Naive thymus-derived CD4-positive, alpha-beta T cell (primary cell): ENCODE data around the gene DUSP14. TPM values are rescaled to one million over a fixed set of nuclear protein-coding genes. Genes with fewer than 3 reads are reported as not detected.
"Not testable (repeated sequence)": the region's sequence is repeated elsewhere in the genome, so short reads cannot be mapped to it uniquely, and the experiment has no call there.

Experiments used
- ATAC-seq: fragments of 150-1000 bp; cut with Tn5 transposase; 2 replicates; pipeline ENCODE4 v1.10.0; 2021; ENCODE audit warnings: mild to moderate bottlenecking, moderate library complexity
- CTCF ChIA-PET: fragments of 350-600 bp; sonication (Branson Sonifier 250); formaldehyde crosslinking; loops from one replicate; lab custom pipeline; 2021; ENCODE audit warnings: antibody characterized with exemption; lab: Charles Lee
- POLR2A ChIA-PET: fragments of 350-600 bp; sonication (Branson Sonifier 250); formaldehyde crosslinking; loops from one replicate; lab custom pipeline; 2021; ENCODE audit warnings: antibody characterized with exemption, inconsistent platforms; lab: Charles Lee
- DNase-seq, 9 donors: peaks; one replicate each; pipeline versions ENCODE4 v3.0.0 to v3.0.0-alpha.2; 2020 to 2022; ENCODE audit warnings: mixed read lengths in 1 of 9
- H3K27ac ChIP-seq: one replicate; pipeline ENCODE4 v1.7.0; 2013; ENCODE audit warnings: mild to moderate bottlenecking, low read depth, low read length, moderate library complexity
- H3K27me3 ChIP-seq, 2 donors: one replicate each; pipeline ENCODE4 v1.7.0; 2013; ENCODE audit warnings: low read length in 2 of 2, mild to moderate bottlenecking in 2 of 2, moderate library complexity in 2 of 2; ENCODE audit not compliant: control insufficient read depth in 2 of 2, insufficient read depth in 2 of 2
- H3K36me3 ChIP-seq, 3 experiments: 1 replicate in 2 of 3; 2 replicates in 1 of 3; pipeline ENCODE4 v1.7.0; 2013; ENCODE audit warnings: low read length in 3 of 3, mild to moderate bottlenecking in 3 of 3, moderate library complexity in 1 of 3; ENCODE audit not compliant: insufficient read depth in 3 of 3, control insufficient read depth in 2 of 3
- H3K4me1 ChIP-seq, 2 donors: one replicate each; pipeline ENCODE4 v1.7.0; 2013; ENCODE audit warnings: low read length in 2 of 2, mild to moderate bottlenecking in 2 of 2, moderate library complexity in 1 of 2; ENCODE audit not compliant: control insufficient read depth in 2 of 2, insufficient read depth in 2 of 2
- H3K4me3 ChIP-seq: 2 replicates; pipeline ENCODE4 v1.7.0; 2013; ENCODE audit warnings: mild to moderate bottlenecking, low read length
- H3K9me3 ChIP-seq, 3 experiments: 1 replicate in 2 of 3; 2 replicates in 1 of 3; pipeline ENCODE4 v1.7.0; 2013; ENCODE audit warnings: low read length in 3 of 3; ENCODE audit not compliant: control insufficient read depth in 2 of 3
- H3K27ac Mint-ChIP-seq, 9 donors: one replicate each; pipeline ENCODE4 v1.8.0; 2020 to 2022; ENCODE audit warnings: mixed read lengths in 9 of 9, mild to moderate bottlenecking in 8 of 9, moderate library complexity in 5 of 9, inconsistent platforms in 2 of 9
- H3K27me3 Mint-ChIP-seq, 5 donors: one replicate each; pipeline ENCODE4 v1.8.0; 2021 to 2022; ENCODE audit warnings: mixed read lengths in 5 of 5, mild to moderate bottlenecking in 1 of 5
- H3K36me3 Mint-ChIP-seq, 5 donors: one replicate each; pipeline ENCODE4 v1.8.0; 2020 to 2022; ENCODE audit warnings: mixed read lengths in 5 of 5, mild to moderate bottlenecking in 3 of 5, inconsistent platforms in 1 of 5
- H3K4me1 Mint-ChIP-seq, 7 donors: one replicate each; pipeline ENCODE4 v1.8.0; 2020 to 2022; ENCODE audit warnings: mixed read lengths in 7 of 7, mild to moderate bottlenecking in 3 of 7, inconsistent platforms in 1 of 7
- H3K4me3 Mint-ChIP-seq, 10 donors: one replicate each; pipeline ENCODE4 v1.8.0; 2020 to 2022; ENCODE audit warnings: mild to moderate bottlenecking in 10 of 10, mixed read lengths in 10 of 10, moderate library complexity in 6 of 10, inconsistent platforms in 2 of 10
- H3K9me3 Mint-ChIP-seq, 11 donors: one replicate each; pipeline ENCODE4 v1.8.0; 2020 to 2022; ENCODE audit warnings: mixed read lengths in 11 of 11, mild to moderate bottlenecking in 4 of 11, inconsistent platforms in 1 of 11, moderate library complexity in 1 of 11
- intact Hi-C, 2 donors: fragments of 100-400 bp; cut with micrococcal nuclease; formaldehyde crosslinking; loops; one replicate each; pipeline ENCODE4 v1.15.1; 2023
- polyA plus RNA-seq, 2 donors: library from polyadenylated mRNA; unstranded; fragments of 300-500 nt; fragmentation: Illumina TruSeq; gene quantifications; one replicate each; pipeline ENCODE4 v1.2.3, GENCODE V29; 2021
- total RNA-seq, 6 experiments: library from RNA in 5 of 6; stranded (reverse) in 5 of 6; gene quantifications; 1 replicate in 5 of 6; 2 replicates in 1 of 6; pipeline ENCODE4 v1.2.3 and lab custom pipeline; 2021 to 2026

Gene DUSP14, protein sequence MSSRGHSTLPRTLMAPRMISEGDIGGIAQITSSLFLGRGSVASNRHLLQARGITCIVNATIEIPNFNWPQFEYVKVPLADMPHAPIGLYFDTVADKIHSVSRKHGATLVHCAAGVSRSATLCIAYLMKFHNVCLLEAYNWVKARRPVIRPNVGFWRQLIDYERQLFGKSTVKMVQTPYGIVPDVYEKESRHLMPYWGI
- 10 to 100 TPM in 1 of 5 experiments, 1 to 10 TPM in 4; 4.3 to 11.7 (median 8.7) TPM for total RNA-seq
- 10 to 100 TPM; 13.0 to 13.1 TPM for polyA plus RNA-seq
- 6.9 reads per million, percentile 29 among the genes with 10 or more reads in this experiment for total RNA-seq (lab: John Stamatoyannopoulos, UW)

DNA sequence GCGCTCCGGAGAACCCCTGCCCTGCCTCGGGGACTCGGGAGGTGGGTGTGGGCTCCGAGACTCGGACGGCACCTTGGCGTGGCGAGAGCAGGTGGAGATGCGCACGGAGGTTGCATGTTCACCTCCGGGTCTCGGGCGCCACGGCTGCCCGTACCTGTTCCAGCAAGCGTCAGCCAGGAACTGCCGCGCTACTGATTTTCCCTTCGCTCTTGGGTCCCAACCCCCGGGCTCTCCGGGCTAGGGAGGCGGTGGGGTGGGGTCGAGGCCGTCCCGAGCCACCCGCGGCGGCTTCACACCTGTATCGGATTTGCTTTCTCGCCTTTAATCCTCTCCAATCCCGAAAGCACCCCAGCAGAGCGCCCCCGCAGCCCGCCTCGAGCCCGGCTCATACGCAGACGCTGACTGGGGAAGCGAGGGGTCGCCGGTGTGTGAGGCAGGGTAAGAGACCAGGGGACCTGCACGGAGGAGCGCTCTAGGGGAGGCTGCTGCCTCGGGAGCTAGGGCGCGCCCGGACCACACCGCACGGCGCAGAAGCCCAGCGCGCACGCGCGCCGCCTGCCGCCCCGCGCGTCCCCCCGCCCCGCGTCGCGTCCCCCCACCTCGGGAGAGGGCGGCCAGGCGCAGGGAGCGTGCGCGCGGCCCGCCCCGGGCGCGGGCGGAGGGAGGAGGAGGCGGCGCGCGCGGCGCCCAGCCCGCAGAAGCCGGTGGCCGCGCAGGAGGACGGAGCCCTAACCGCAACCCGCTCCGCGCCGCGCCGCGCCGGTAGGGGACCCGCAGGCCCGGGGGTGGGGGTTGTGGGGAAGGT is at the start of gene DUSP14:
Gene DUSP14 (plus strand): TSS at position 695 of the 805 bp plus-strand sequence. CDS start 22,382 bp downstream, outside the sequence.
- H3K36me3 ChIP-seq, result no peaks in the 10 kb centered on the region
- Mint-ChIP-seq H3K4me3 (peak within 1 kb of the TSS; percentile 91 to 98 (median 95)), H3K27me3 (peaks cover 0 to 3% (median 0%) of the 10 kb centered on the region in 5 donors), H3K27ac (peak within 1 kb of the TSS; percentile 81 to 95 (median 88)), H3K36me3 (no peaks in the 10 kb centered on the region), H3K4me1 (peaks cover 20 to 39% (median 27%) of the 10 kb centered on the region in 7 donors), H3K9me3 (peaks cover 0 to 2% (median 0%) of the 10 kb centered on the region in 11 donors)
- H3K4me3 ChIP-seq, result peak within 1 kb of the TSS; percentile 67
- H3K4me1 ChIP-seq, result peaks cover 19 to 20% of the 10 kb centered on the region in 2 donors
- ATAC-seq, result peak; percentile 88
- no peaks in the 10 kb centered on the region for H3K9me3 ChIP-seq
- H3K27me3 ChIP-seq, result no peaks in the 10 kb centered on the region
- peak; percentile 72 to 86 (median 84) for DNase-seq
- ChIA-PET POLR2A (interaction anchor here (0.6 kb wide), 2 partner anchors 27 to 31 kb away, joined by 3 read pairs; no protein-coding TSS in a partner anchor), CTCF (interaction anchor here (0.5 kb wide), 1 partner anchor 116 kb away, joined by 3 read pairs; no protein-coding TSS in a partner anchor)
- peak within 1 kb of the TSS; percentile 79 for H3K27ac ChIP-seq
- intact Hi-C loops, result loop anchor here (1.0 to 5.0 kb wide), 7 partner anchors 17 to 767 kb away; partner anchors contain the start of genes SYNRG (in 2 of the 2), ACACA (in 1 of the 2) and TADA2A (in 1 of the 2)

- Mint-ChIP-seq H3K9me3 (no peaks in the 10 kb centered on the region), H3K27ac (peak overlapping the region in 1 of 9 donors; percentile 0), H3K4me1 (peaks cover 0 to 16% (median 0%) of the 10 kb centered on the region in 7 donors), H3K36me3 (peaks cover 0 to 47% (median 28%) of the 10 kb centered on the region in 5 donors), H3K27me3 (no peaks in the 10 kb centered on the region), H3K4me3 (no peak overlapping the region)
- H3K27ac ChIP-seq, result no peak overlapping the region
- CTCF ChIA-PET, result interaction anchor here (0.7 kb wide), 1 partner anchor 154 kb away, joined by 3 read pairs; no protein-coding TSS in a partner anchor
- H3K27me3 ChIP-seq, result no peaks in the 10 kb centered on the region
- H3K36me3 ChIP-seq, result peaks cover 10 to 55% (median 12%) of the 10 kb centered on the region in 3 experiments
- intact Hi-C loops, result no loop called here
- DNase-seq, result no peak
- ATAC-seq, result no peak
- H3K4me1 ChIP-seq, result no peaks in the 10 kb centered on the region
- H3K9me3 ChIP-seq, result no peaks in the 10 kb centered on the region
- POLR2A ChIA-PET, result no interaction called here
- H3K4me3 ChIP-seq, result no peak overlapping the region
These were observed 49.3 kb upstream of the DUSP14 start for GRCh38 chr17:37440424-37440823.

DNA sequence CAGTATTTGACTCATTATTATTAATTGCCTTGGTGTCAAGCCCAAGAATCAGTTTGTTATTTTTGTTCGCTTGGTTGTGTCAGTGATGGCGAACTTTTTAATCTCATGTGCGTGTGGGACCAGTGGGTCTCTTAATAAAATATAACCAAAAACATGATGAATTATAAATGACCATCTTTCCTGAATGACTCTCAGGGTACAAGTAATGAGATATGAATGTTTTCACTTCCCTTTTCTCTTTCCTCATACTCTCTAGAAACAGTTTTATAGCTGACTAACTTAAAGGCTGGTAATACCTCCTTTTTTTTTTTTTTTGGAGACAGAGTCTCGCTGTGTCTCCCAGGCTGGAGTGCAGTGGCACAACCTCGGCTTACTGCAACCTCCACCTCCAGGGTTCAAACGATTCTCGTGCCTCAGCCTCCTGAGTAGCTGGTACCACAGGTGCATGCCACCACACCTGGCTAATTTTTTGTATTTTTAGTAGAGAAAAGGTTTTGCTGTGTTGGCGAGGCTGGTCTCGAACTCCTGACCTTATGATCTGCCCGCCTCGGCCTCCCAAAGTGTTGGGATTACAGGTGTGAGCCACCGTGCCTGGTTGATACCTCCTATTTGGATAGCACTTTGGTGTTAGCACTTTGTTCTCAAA is 48.2 kb upstream of the DUSP14 start:
- ATAC-seq, DNase-seq, H3K9me3 ChIP-seq, H3K27ac Mint-ChIP-seq, CTCF ChIA-PET, POLR2A ChIA-PET, H3K27me3 ChIP-seq, H3K4me3 Mint-ChIP-seq, H3K4me3 ChIP-seq, H3K27me3 Mint-ChIP-seq, H3K4me1 ChIP-seq, intact Hi-C loops, H3K9me3 Mint-ChIP-seq, H3K27ac ChIP-seq: not testable (repeated sequence)
- peaks cover 0 to 16% (median 0%) of the 10 kb centered on the region in 7 donors for H3K4me1 Mint-ChIP-seq
- peaks cover 0 to 48% (median 24%) of the 10 kb centered on the region in 5 donors for H3K36me3 Mint-ChIP-seq
- H3K36me3 ChIP-seq, result peaks cover 10 to 57% (median 16%) of the 10 kb centered on the region in 3 experiments

GRCh38 chr17:37446027-37446426 is 43.7 kb upstream of the DUSP14 start:
- DNase-seq, result no peak
- ChIA-PET POLR2A (interaction anchor here (0.6 to 1.0 kb wide), 2 partner anchors 12 to 43 kb away, joined by 3 read pairs; no protein-coding TSS in a partner anchor), CTCF (no interaction called here)
- no peak overlapping the region for H3K27ac ChIP-seq
- ATAC-seq, result no peak
- Mint-ChIP-seq H3K27me3 (no peaks in the 10 kb centered on the region), H3K27ac (no peak overlapping the region), H3K4me3 (no peak overlapping the region), H3K9me3 (no peaks in the 10 kb centered on the region), H3K36me3 (peaks cover 4 to 47% (median 19%) of the 10 kb centered on the region in 5 donors), H3K4me1 (peaks cover 0 to 6% (median 0%) of the 10 kb centered on the region in 7 donors)
- peaks cover 10 to 59% (median 17%) of the 10 kb centered on the region in 3 experiments for H3K36me3 ChIP-seq
- intact Hi-C loops, result no loop called here
- H3K4me3 ChIP-seq, result no peak overlapping the region
- no peaks in the 10 kb centered on the region for H3K27me3 ChIP-seq
- no peaks in the 10 kb centered on the region for H3K4me1 ChIP-seq
- H3K9me3 ChIP-seq, result no peaks in the 10 kb centered on the region

GRCh38 chr17:37447641-37448040 is 42.0 kb upstream of the DUSP14 start:
- Mint-ChIP-seq H3K36me3 (peaks cover under 1 to 40% (median 21%) of the 10 kb centered on the region in 5 donors), H3K27ac (no peak overlapping the region), H3K27me3 (no peaks in the 10 kb centered on the region), H3K9me3 (no peaks in the 10 kb centered on the region), H3K4me3 (no peak overlapping the region), H3K4me1 (peaks cover 0 to 6% (median 0%) of the 10 kb centered on the region in 7 donors)
- Histone ChIP-seq H3K9me3 (no peaks in the 10 kb centered on the region), H3K27me3 (no peaks in the 10 kb centered on the region), H3K36me3 (peaks cover 1 to 44% (median 17%) of the 10 kb centered on the region in 3 experiments), H3K4me3 (no peak overlapping the region), H3K27ac (no peak overlapping the region), H3K4me1 (no peaks in the 10 kb centered on the region)
- intact Hi-C loops, result no loop called here
- ChIA-PET CTCF (no interaction called here), POLR2A (no interaction called here)
- no peak for DNase-seq
- ATAC-seq, result no peak

- DNase-seq (no peak), ATAC-seq (no peak)
- H3K27me3 Mint-ChIP-seq, result no peaks in the 10 kb centered on the region
- Histone ChIP-seq H3K27ac (no peak overlapping the region), H3K4me3 (no peak overlapping the region), H3K9me3 (no peaks in the 10 kb centered on the region), H3K4me1 (no peaks in the 10 kb centered on the region), H3K27me3 (no peaks in the 10 kb centered on the region), H3K36me3 (peaks cover 0 to 26% (median 13%) of the 10 kb centered on the region in 3 experiments)
- CTCF ChIA-PET, result no interaction called here
- POLR2A ChIA-PET, result no interaction called here
- peaks cover 0 to 38% (median 12%) of the 10 kb centered on the region in 5 donors for H3K36me3 Mint-ChIP-seq
- intact Hi-C loops, result no loop called here
- no peak overlapping the region for H3K4me3 Mint-ChIP-seq
- no peaks in the 10 kb centered on the region for H3K9me3 Mint-ChIP-seq
- peaks cover 0 to 4% (median 0%) of the 10 kb centered on the region in 7 donors for H3K4me1 Mint-ChIP-seq
- no peak overlapping the region for H3K27ac Mint-ChIP-seq
These were observed 39.6 kb upstream of the DUSP14 start for GRCh38 chr17:37450112-37450511.
